HEK293T (cell line): Measurements from ENCODE around the gene XIRP2.

Source experiments
- BHLHE40 ChIP-seq: fragments of 450-650 bp; IDR thresholded peaks from 2 replicates; pipeline ENCODE4 v1.6.1; 2016; ENCODE audit warnings: mild to moderate bottlenecking, moderate library complexity, borderline replicate concordance
- ZNF384 ChIP-seq: fragments of 450-650 bp; IDR thresholded peaks from 2 replicates; pipeline ENCODE4 v1.6.1; 2016

DNA sequence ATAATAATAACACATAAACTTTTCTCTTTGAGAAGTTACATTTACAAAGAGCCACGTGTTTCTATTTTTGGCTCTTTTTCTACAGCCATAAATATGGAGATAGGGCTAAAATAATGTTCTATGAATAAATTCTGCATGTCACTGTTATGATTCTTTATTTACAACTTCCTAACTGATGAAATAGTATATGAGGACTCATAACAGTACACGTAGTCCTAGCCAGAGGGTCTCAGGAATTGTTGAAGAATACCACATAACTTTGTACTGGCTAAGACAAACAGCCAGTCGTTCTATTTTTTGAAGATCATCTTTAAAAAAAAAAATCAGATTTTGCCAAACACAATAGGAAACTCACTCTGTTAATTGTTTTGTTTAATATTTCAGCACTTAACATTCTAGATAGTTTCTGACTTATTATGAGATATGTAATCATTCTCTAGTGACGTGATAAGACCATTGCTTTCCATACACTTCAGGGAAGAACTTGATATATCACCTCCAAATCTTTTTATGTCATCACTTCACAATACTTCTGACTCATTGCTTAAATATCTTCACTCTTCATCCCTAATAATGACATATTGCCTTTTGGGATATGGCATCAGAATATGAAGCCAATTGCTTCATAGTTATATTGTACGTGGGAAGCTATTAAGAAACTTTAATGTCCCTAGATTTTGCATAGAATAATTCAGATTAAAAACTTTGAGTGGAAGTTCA is 256.1 kb downstream of the XIRP2 start:
- TF ChIP-seq BHLHE40: no peak
- no peak for TF ChIP-seq ZNF384
